ENCODE measurements around the gene PRR33. TPM values are rescaled to one million over a fixed set of nuclear protein-coding genes. Genes with fewer than 3 reads are reported as not detected.

PRR33 gene
- total and polyA plus RNA-seq, 4 donors, result not detected

- no peak for DNase-seq (ENCODE audit: low spot score)
- no peaks in the 10 kb centered on the region for H3K9me3 ChIP-seq (ENCODE audit: control insufficient read depth in 4 of 4, low read length in 3 of 4)
- H3K4me1 ChIP-seq (ENCODE audit: control insufficient read depth in 4 of 4, insufficient read depth in 4 of 4, low read length in 3 of 4), result no peaks in the 10 kb centered on the region
- no peak overlapping the region for H3K4me3 ChIP-seq (ENCODE audit: low read depth in 1 of 3, low read length in 3 of 3)
- 86% methylated on average over 11 of the region's 11 CpGs for WGBS
- H3K27me3 ChIP-seq (ENCODE audit: control insufficient read depth in 4 of 4, insufficient read depth in 4 of 4, low read length in 3 of 4), result no peaks in the 10 kb centered on the region
- no peaks in the 10 kb centered on the region for H3K36me3 ChIP-seq (ENCODE audit: control insufficient read depth in 4 of 4, insufficient read depth in 3 of 4, low read depth in 1 of 4, low read length in 3 of 4)
- no peak overlapping the region for H3K9ac ChIP-seq (ENCODE audit: low read depth in 1 of 2, low read length in 2 of 2)
- H3K27ac ChIP-seq (ENCODE audit: low read depth in 1 of 2, low read length in 2 of 2), result no peak overlapping the region
- no peak for TF ChIP-seq MAX (IDR thresholded peaks at IDR 0.05)
- no peak for TF ChIP-seq HNF4A (conservative IDR thresholded peaks at IDR 0.05)
- TF ChIP-seq RXRA (IDR thresholded peaks at IDR 0.05), result no peak
- no peak for TF ChIP-seq EGR1 (IDR thresholded peaks at IDR 0.05; ENCODE audit: low read depth in 2 of 2)
Measured at GRCh38 chr11:1857064-1857463, 34.6 kb downstream of the PRR33 start.

DNA sequence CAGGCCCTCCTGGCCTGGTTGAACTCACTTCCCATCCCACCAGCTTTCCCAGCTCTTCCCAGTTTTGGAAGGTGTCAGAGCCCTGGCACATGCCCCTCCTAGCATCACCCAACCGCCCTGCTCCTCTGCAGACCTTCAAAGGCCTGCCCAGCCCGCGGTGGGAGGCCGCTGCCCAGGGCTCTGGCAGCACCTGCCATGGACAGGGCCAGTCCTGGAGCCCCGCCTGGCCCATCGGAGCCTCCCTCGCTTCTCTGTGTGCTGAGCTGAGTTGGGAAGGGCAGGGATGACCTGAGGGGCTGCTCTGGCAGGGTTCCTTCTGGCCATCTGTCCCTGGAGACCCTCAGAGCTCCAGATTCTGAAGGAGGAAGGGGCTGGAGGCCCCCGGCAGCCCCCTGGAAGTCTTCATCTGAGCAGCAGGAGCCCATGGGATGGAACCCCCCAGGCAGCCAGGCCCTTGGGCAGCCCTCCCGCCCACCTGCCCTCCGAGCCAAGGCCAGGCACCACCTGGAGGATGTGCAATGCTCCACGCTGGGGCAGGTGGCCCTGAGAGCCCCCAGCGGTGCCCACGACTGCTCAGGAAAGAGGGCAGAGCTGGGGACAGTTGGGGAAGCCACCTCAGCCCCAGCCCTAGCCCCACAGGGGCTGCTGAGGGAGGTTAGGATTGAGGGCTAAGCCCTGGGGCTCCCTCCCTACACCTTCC, 35.2 kb downstream of the PRR33 start:
- TF ChIP-seq HNF4A (conservative IDR thresholded peaks at IDR 0.05) (no peak), FOXA1 (IDR thresholded peaks at IDR 0.05) (no peak), REST (IDR thresholded peaks at IDR 0.05) (no peak), RAD21 (IDR thresholded peaks at IDR 0.05) (no peak), FOXA2 (IDR thresholded peaks at IDR 0.05) (no peak), MAX (IDR thresholded peaks at IDR 0.05) (no peak), NR2F2 (IDR thresholded peaks at IDR 0.05) (no peak), TAF1 (conservative IDR thresholded peaks at IDR 0.05) (no peak)
- 94% methylated on average over 13 of the region's 13 CpGs for WGBS
- Histone ChIP-seq H3K27me3 (ENCODE audit: control insufficient read depth in 4 of 4, insufficient read depth in 4 of 4, low read length in 3 of 4) (no peaks in the 10 kb centered on the region), H3K9me3 (ENCODE audit: control insufficient read depth in 4 of 4, low read length in 3 of 4) (no peaks in the 10 kb centered on the region), H3K27ac (ENCODE audit: low read depth in 1 of 2, low read length in 2 of 2) (no peak overlapping the region), H3K4me3 (ENCODE audit: low read depth in 1 of 3, low read length in 3 of 3) (no peak overlapping the region), H3K36me3 (ENCODE audit: control insufficient read depth in 4 of 4, insufficient read depth in 3 of 4, low read depth in 1 of 4, low read length in 3 of 4) (no peaks in the 10 kb centered on the region), H3K9ac (ENCODE audit: low read depth in 1 of 2, low read length in 2 of 2) (no peak overlapping the region), H3K4me1 (ENCODE audit: control insufficient read depth in 4 of 4, insufficient read depth in 4 of 4, low read length in 3 of 4) (peaks cover 0 to 4% (median 0%) of the 10 kb centered on the region in 4 donors)
- DNase-seq (ENCODE audit: low spot score), result no peak

- Histone ChIP-seq H3K9ac (ENCODE audit: low read depth in 1 of 2, low read length in 2 of 2) (no peak overlapping the region), H3K4me1 (ENCODE audit: control insufficient read depth in 4 of 4, insufficient read depth in 4 of 4, low read length in 3 of 4) (peaks cover 0 to 4% (median 0%) of the 10 kb centered on the region in 4 donors), H3K4me3 (ENCODE audit: low read depth in 1 of 3, low read length in 3 of 3) (no peak overlapping the region), H3K27ac (ENCODE audit: low read depth in 1 of 2, low read length in 2 of 2) (no peak overlapping the region), H3K36me3 (ENCODE audit: control insufficient read depth in 4 of 4, insufficient read depth in 3 of 4, low read depth in 1 of 4, low read length in 3 of 4) (no peaks in the 10 kb centered on the region), H3K27me3 (ENCODE audit: control insufficient read depth in 4 of 4, insufficient read depth in 4 of 4, low read length in 3 of 4) (no peaks in the 10 kb centered on the region), H3K9me3 (ENCODE audit: control insufficient read depth in 4 of 4, low read length in 3 of 4) (no peaks in the 10 kb centered on the region)
- WGBS, result 94% methylated on average over 11 of the region's 11 CpGs
- no peak for DNase-seq (ENCODE audit: low spot score)
- TF ChIP-seq CTCF (IDR thresholded peaks at IDR 0.05; ENCODE audit: low read depth, low read length, missing input control) (no peak), RXRA (IDR thresholded peaks at IDR 0.05) (no peak), GABPA (IDR thresholded peaks at IDR 0.05 in 1 of 2, conservative IDR thresholded peaks at IDR 0.05 in 1 of 2) (no peak), HNF4A (conservative IDR thresholded peaks at IDR 0.05) (no peak), YY1 (IDR thresholded peaks at IDR 0.05) (no peak), ATF3 (IDR thresholded peaks at IDR 0.05) (no peak), MAX (IDR thresholded peaks at IDR 0.05) (no peak), ZBTB33 (IDR thresholded peaks at IDR 0.05) (no peak), RAD21 (IDR thresholded peaks at IDR 0.05) (no peak), SP1 (IDR thresholded peaks at IDR 0.05) (no peak), JUND (IDR thresholded peaks at IDR 0.05) (no peak)
Measured at GRCh38 chr11:1855886-1856265, 35.8 kb downstream of the PRR33 start.
